Heart right ventricle (tissue), 16 donors: ENCODE data around the gene EGFR. TPM values are rescaled to one million over a fixed set of nuclear protein-coding genes. Genes with fewer than 3 reads are reported as not detected.

Experiments
- ATAC-seq, 8 donors: fragments of 200-7000 bp; cut with Tn5 transposase; one replicate each; pipeline ENCODE4 v1.9.1; 2020; ENCODE audit warnings: mild to moderate bottlenecking in 8 of 8, moderate library complexity in 8 of 8, moderate number of reproducible peaks in 1 of 8
- DNase-seq, 2 donors: peaks; one replicate each; pipeline ENCODE4 v3.0.0-alpha.2; 2020
- H3K27ac ChIP-seq, 10 donors: fragments of 200-600 bp; sonication (generic) in 2 of 10; one replicate each; pipeline versions ENCODE4 v1.5.0 to v1.8.0; 2020 to 2022; ENCODE audit warnings: mild to moderate bottlenecking in 3 of 10
- H3K27me3 ChIP-seq, 7 donors: fragments of 200-600 bp; one replicate each; pipeline ENCODE4 v1.8.0; 2021 to 2022; ENCODE audit warnings: mild to moderate bottlenecking in 2 of 7
- H3K36me3 ChIP-seq, 9 donors: fragments of 200-600 bp; sonication (generic) in 1 of 9; one replicate each; pipeline versions ENCODE4 v1.5.0 to v1.8.0; 2020 to 2022; ENCODE audit warnings: mild to moderate bottlenecking in 2 of 9
- H3K4me1 ChIP-seq, 9 donors: fragments of 200-600 bp; sonication (generic) in 1 of 9; one replicate each; pipeline versions ENCODE4 v1.5.0 to v1.8.0; 2020 to 2022; ENCODE audit warnings: mild to moderate bottlenecking in 4 of 9
- H3K4me3 ChIP-seq, 10 donors: fragments of 200-600 bp; sonication (generic) in 2 of 10; one replicate each; pipeline versions ENCODE4 v1.5.0 to v1.8.0; 2020 to 2022; ENCODE audit warnings: mild to moderate bottlenecking in 7 of 10, moderate library complexity in 2 of 10
- H3K9me3 ChIP-seq, 11 donors: fragments of 200-600 bp in 10 of 11; sonication (generic) in 2 of 11; one replicate each; pipeline versions ENCODE4 v1.5.0 to v1.8.0; 2013 to 2022; ENCODE audit warnings: mild to moderate bottlenecking in 2 of 11, control low read depth in 1 of 11, moderate library complexity in 1 of 11
- WGBS, 2 donors: extraction: QIAGEN DNeasy Blood & Tissue Kit; methylation state at CpG; one replicate each; pipeline ENCODE4 v1.1.7; 2013; ENCODE audit warnings: inconsistent platforms in 1 of 2; 5-methylcytosine and 5-hydroxymethylcytosine counted together
- intact Hi-C, 10 donors: fragments of 100-400 bp; cut with DNase I; formaldehyde crosslinking; loops; one replicate each; pipeline versions ENCODE4 v1.11.1 to v1.14.2; 2022
- polyA plus RNA-seq, 2 donors: library from polyadenylated mRNA; stranded (reverse); fragments of 200-250 nt; gene quantifications; one replicate each; pipeline ENCODE4 v1.2.3, GENCODE V29; 2013
- total RNA-seq, 10 donors: library from RNA; stranded (reverse); fragmentation: NEBNext Ultra II Directional in 3 of 10; extraction: Animal tissue kit (Norgen Biotek cat#: 25700) in 3 of 10; gene quantifications; one replicate each; pipeline versions ENCODE4 v1.2.1 to v1.2.4, GENCODE V29; 2021 to 2023
- TF ChIP-seq, protein P1 (sequence below), 9 donors: fragments of 200-600 bp; sonication (generic) in 2 of 9; IDR thresholded peaks; one replicate each; pipeline versions ENCODE4 v1.5.0 to v1.8.0; 2021 to 2022; ENCODE audit warnings: antibody characterized with exemption in 9 of 9, mild to moderate bottlenecking in 5 of 9, moderate library complexity in 1 of 9
- donor health status: Arrhythmogenic right ventricular cardiomyopathy.
- donor health status: ischemic (EF 13 %, LVEDD 7.1; RV severe dilation, severe dysfunction).
- donor health status: healthy with polysubstance abuse.
- donor health status: DM: no; HTN: yes; CAD: no.
- donor health status: DM: no; HTN: no; CAD: no.
- donor health status: ischemic (EF 25% LVEDD 6.9; RV normal size, moderate dysfunction).
- donor health status: ischemic (EF 25% LVEDD 5.7; RV mildly dilated, moderate dysfunction).
- donor health status: healthy.
- donor health status: DM: yes; HTN: yes; CAD: no.
- donor health status: Ischemic cardiomyopathy.
- donor health status: ischemic (EF 35%, LVEDD 5.7; RV mildly dilated, moderate dysfunction).
- donor health status: nonischemic (EF 11% LVEDD 7.7; RV severe dilation, severe dysfunction).
- donor health status: DM: yes; HTN: yes; CAD: no.
- donor health status: PGD.
- donor health status: ischemic (EF 29% LVEDD 5.4; RV normal size, mild dysfunction).
- donor health status: nonischemic (EF 23%, LVEDD 6.1; RV moderate dilation, normal function).

Gene EGFR
- total and polyA plus RNA-seq, 12 donors = 1.9 to 13.5 (median 7.6) TPM

- WGBS, 2 donors = 73 to 81% methylated on average over 5 of the region's 5 CpGs
- peaks cover 0 to 70% (median 0%) of the 10 kb centered on the region in 9 donors for H3K36me3 ChIP-seq
Measured at GRCh38 chr7:55179931-55180682, 161.3 kb downstream of the EGFR start.

DNA sequence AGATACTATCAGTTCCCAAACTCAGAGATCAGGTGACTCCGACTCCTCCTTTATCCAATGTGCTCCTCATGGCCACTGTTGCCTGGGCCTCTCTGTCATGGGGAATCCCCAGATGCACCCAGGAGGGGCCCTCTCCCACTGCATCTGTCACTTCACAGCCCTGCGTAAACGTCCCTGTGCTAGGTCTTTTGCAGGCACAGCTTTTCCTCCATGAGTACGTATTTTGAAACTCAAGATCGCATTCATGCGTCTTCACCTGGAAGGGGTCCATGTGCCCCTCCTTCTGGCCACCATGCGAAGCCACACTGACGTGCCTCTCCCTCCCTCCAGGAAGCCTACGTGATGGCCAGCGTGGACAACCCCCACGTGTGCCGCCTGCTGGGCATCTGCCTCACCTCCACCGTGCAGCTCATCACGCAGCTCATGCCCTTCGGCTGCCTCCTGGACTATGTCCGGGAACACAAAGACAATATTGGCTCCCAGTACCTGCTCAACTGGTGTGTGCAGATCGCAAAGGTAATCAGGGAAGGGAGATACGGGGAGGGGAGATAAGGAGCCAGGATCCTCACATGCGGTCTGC lies 162.2 kb downstream of the EGFR start:
- TF ChIP-seq, protein P1, sequence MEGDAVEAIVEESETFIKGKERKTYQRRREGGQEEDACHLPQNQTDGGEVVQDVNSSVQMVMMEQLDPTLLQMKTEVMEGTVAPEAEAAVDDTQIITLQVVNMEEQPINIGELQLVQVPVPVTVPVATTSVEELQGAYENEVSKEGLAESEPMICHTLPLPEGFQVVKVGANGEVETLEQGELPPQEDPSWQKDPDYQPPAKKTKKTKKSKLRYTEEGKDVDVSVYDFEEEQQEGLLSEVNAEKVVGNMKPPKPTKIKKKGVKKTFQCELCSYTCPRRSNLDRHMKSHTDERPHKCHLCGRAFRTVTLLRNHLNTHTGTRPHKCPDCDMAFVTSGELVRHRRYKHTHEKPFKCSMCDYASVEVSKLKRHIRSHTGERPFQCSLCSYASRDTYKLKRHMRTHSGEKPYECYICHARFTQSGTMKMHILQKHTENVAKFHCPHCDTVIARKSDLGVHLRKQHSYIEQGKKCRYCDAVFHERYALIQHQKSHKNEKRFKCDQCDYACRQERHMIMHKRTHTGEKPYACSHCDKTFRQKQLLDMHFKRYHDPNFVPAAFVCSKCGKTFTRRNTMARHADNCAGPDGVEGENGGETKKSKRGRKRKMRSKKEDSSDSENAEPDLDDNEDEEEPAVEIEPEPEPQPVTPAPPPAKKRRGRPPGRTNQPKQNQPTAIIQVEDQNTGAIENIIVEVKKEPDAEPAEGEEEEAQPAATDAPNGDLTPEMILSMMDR (IDR thresholded peaks at IDR 0.05) = no peak
- WGBS, 2 donors = 90 to 91% methylated on average over 19 of the region's 19 CpGs
- no peak for ATAC-seq

More at GRCh38 chr7:55179931-55180682, 161.3 kb downstream of the EGFR start:
- DNase-seq = no peak
- H3K27ac ChIP-seq = no peak overlapping the region
- H3K9me3 ChIP-seq = no peaks in the 10 kb centered on the region
- H3K4me1 ChIP-seq = peaks cover 0 to 37% (median 15%) of the 10 kb centered on the region in 9 donors
- ATAC-seq = no peak
- TF ChIP-seq, protein P1 (IDR thresholded peaks at IDR 0.05) = no peak
- no peaks in the 10 kb centered on the region for H3K27me3 ChIP-seq
- H3K4me3 ChIP-seq = no peak overlapping the region
- intact Hi-C loops = loop anchor here in 1 of 10 donors (5.0 kb wide), 1 partner anchor 43 kb away; no protein-coding TSS in a partner anchor

GRCh38 chr7:55181762-55182161 lies 162.9 kb downstream of the EGFR start:
- intact Hi-C loops = no loop called here
- no peak for DNase-seq
- Histone ChIP-seq H3K9me3 (no peaks in the 10 kb centered on the region), H3K27ac (no peak overlapping the region), H3K27me3 (no peaks in the 10 kb centered on the region), H3K4me3 (no peak overlapping the region), H3K36me3 (peaks cover 0 to 70% (median 0%) of the 10 kb centered on the region in 9 donors), H3K4me1 (peaks cover 0 to 30% (median 15%) of the 10 kb centered on the region in 9 donors)
- 95% methylated on average over 4 of the region's 4 CpGs for WGBS, 2 donors
- TF ChIP-seq, protein P1 (IDR thresholded peaks at IDR 0.05) = no peak
- no peak for ATAC-seq

More for the DNA sequence above, 162.2 kb downstream of the EGFR start:
- Histone ChIP-seq H3K4me3 (no peak overlapping the region), H3K36me3 (peaks cover 0 to 66% (median 0%) of the 10 kb centered on the region in 9 donors), H3K27me3 (no peaks in the 10 kb centered on the region), H3K9me3 (no peaks in the 10 kb centered on the region), H3K4me1 (peaks cover 0 to 34% (median 15%) of the 10 kb centered on the region in 9 donors), H3K27ac (no peak overlapping the region)
- DNase-seq = no peak
- intact Hi-C loops = no loop called here

DNA sequence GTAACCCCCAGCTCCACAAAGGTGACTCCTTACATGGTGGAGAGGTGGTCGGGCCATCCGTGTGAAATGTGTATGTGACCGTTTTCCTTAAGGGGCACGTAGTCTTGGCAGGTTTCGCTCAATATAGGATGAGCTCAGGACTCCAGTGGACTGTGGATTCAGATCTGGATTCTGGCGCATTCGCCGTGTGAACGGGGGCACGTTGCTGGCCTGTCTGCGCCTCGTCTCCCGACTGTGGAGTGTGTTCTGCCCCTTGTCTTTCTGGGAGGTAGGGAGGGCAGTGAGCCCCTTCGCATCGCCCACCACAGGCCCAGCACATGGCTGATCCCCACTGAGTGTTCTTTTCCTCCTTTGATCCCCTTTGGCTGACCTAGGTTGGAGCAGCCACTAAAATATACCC lies 165.1 kb downstream of the EGFR start:
- intact Hi-C loops = no loop called here
- H3K4me1 ChIP-seq = peaks cover 4 to 27% (median 18%) of the 10 kb centered on the region in 9 donors
- TF ChIP-seq, protein P1 (IDR thresholded peaks at IDR 0.05) = no peak
- peaks cover 0 to 67% (median 0%) of the 10 kb centered on the region in 9 donors for H3K36me3 ChIP-seq
- no peaks in the 10 kb centered on the region for H3K27me3 ChIP-seq
- no peak for DNase-seq
- no peak overlapping the region for H3K27ac ChIP-seq
- H3K4me3 ChIP-seq = no peak overlapping the region
- no peaks in the 10 kb centered on the region for H3K9me3 ChIP-seq
- 82 to 91% methylated on average over 15 of the region's 15 CpGs for WGBS, 2 donors
- no peak for ATAC-seq
